Transverse colon (tissue), 4 donors: ENCODE measurements around the gene PLAC8L1. TPM values are rescaled to one million over a fixed set of nuclear protein-coding genes. Genes with fewer than 3 reads are reported as not detected.

ENCODE experiments used
- DNase-seq: peaks from one replicate; pipeline ENCODE4 v3.0.0-alpha.2; 2019
- H3K27ac ChIP-seq, 4 donors: fragments of 200-600 bp; sonication (generic); 2 replicates each; pipeline ENCODE4 v1.5.1; 2016 to 2018; ENCODE audit warnings: inconsistent platforms in 4 of 4
- H3K27me3 ChIP-seq: fragments of 200-600 bp; sonication (generic); 2 replicates; pipeline ENCODE4 v1.5.1; 2017; ENCODE audit warnings: inconsistent platforms
- H3K36me3 ChIP-seq, 4 donors: fragments of 200-600 bp; sonication (generic); 2 replicates each; pipeline ENCODE4 v1.5.1; 2017 to 2019; ENCODE audit warnings: inconsistent platforms in 4 of 4
- H3K4me1 ChIP-seq, 4 donors: fragments of 200-600 bp; sonication (generic); 2 replicates each; pipeline ENCODE4 v1.5.1; 2017 to 2020; ENCODE audit warnings: inconsistent platforms in 4 of 4
- H3K4me3 ChIP-seq, 4 donors: fragments of 200-600 bp; sonication (generic); 1 replicate in 1 of 4; 2 replicates in 3 of 4; pipeline versions ENCODE4 v1.5.1 to v1.6.1; 2017 to 2019; ENCODE audit warnings: inconsistent platforms in 4 of 4
- H3K9me3 ChIP-seq, 2 donors: fragments of 200-600 bp; sonication (generic); 2 replicates each; pipeline ENCODE4 v1.5.1; 2017 to 2019; ENCODE audit warnings: inconsistent platforms in 2 of 2
- CTCF ChIP-seq, 5 experiments: fragments of 200-600 bp in 3 of 5; fragments of 450-650 bp in 2 of 5; sonication (generic) in 3 of 5; IDR thresholded peaks; 1 replicate in 2 of 5; 2 replicates in 3 of 5; pipeline ENCODE4 v1.5.1; 2016 to 2017; ENCODE audit warnings: antibody characterized with exemption in 5 of 5, inconsistent platforms in 3 of 5, mild to moderate bottlenecking in 2 of 5, moderate library complexity in 1 of 5
- EP300 ChIP-seq: sonication (generic); formaldehyde crosslinking; IDR thresholded peaks from one replicate; pipeline ENCODE4 v1.6.1; 2017; ENCODE audit warnings: antibody characterized with exemption, low read depth
- POLR2A ChIP-seq: fragments of 450-650 bp; IDR thresholded peaks from one replicate; pipeline ENCODE4 v1.6.1; 2016; ENCODE audit warnings: antibody characterized with exemption, mild to moderate bottlenecking, moderate library complexity
- POLR2AphosphoS5 ChIP-seq, 3 donors: sonication (generic); formaldehyde crosslinking; IDR thresholded peaks; one replicate each; pipeline ENCODE4 v1.6.1; 2016; ENCODE audit warnings: antibody characterized with exemption in 3 of 3
- WGBS, 2 donors: methylation state at CpG; one replicate each; pipeline ENCODE4 v1.1.5; 2018; ENCODE audit warnings: low coverage in 1 of 2; 5-methylcytosine and 5-hydroxymethylcytosine counted together
- in situ Hi-C, 4 donors: fragments of 200-750 bp; cut with MboI; loops; one replicate each; pipeline versions ENCODE4 v1.15.0 to v1.15.1; 2017; ENCODE audit warnings: low sequenced_read_pairs in 3 of 4, low pct_ligation_motif_present in 1 of 4, low pct_unique_long_range_greater_than_20kb in 1 of 4
- intact Hi-C: fragments of 100-400 bp; cut with DNase I; formaldehyde crosslinking; loops from one replicate; pipeline ENCODE4 v1.15.1; 2023; ENCODE audit warnings: low total_unique reads
- total RNA-seq, 4 donors: library from RNA; depleted of rRNA; stranded (reverse); fragments of >200 nt; gene quantifications; one replicate each; pipeline ENCODE4 v1.1.0, GENCODE V29; 2016

The PLAC8L1 gene
- total RNA-seq, 4 donors from 2014 or later, result not detected

GRCh38 chr5:146048994-146049703, 56.2 kb downstream of the PLAC8L1 start:
- H3K27ac ChIP-seq, result peak overlapping the region in 2 of 4 donors; percentile 21 to 32
- intact Hi-C loops (loop anchor here (5.0 kb wide), 1 partner anchor 1847 kb away; no protein-coding TSS in a partner anchor), in situ Hi-C loops (no loop called here)
- H3K4me1 ChIP-seq, result peaks cover 0 to 27% (median 9%) of the 10 kb centered on the region in 4 donors
- 64 to 69% methylated on average over 3 to 15 of the region's 15 CpGs for WGBS, 2 donors
- H3K27me3 ChIP-seq, result no peaks in the 10 kb centered on the region
- peak; percentile 65 for DNase-seq
- no peaks in the 10 kb centered on the region for H3K9me3 ChIP-seq
- no peaks in the 10 kb centered on the region for H3K36me3 ChIP-seq
- no peak overlapping the region for H3K4me3 ChIP-seq
- TF ChIP-seq CTCF (IDR thresholded peaks at IDR 0.05), result peak; percentile 49 to 74 (median 60)
- no peak for TF ChIP-seq POLR2AphosphoS5 (IDR thresholded peaks at IDR 0.05)

- in situ Hi-C loops, result no loop called here
- Histone ChIP-seq H3K36me3 (no peaks in the 10 kb centered on the region), H3K4me3 (no peak overlapping the region), H3K27ac (peak overlapping the region; percentile 18 to 73 (median 62)), H3K27me3 (no peaks in the 10 kb centered on the region), H3K9me3 (no peaks in the 10 kb centered on the region), H3K4me1 (peaks cover 7 to 40% (median 12%) of the 10 kb centered on the region in 4 donors)
- TF ChIP-seq CTCF (IDR thresholded peaks at IDR 0.05) (no peak), POLR2AphosphoS5 (IDR thresholded peaks at IDR 0.05) (peak in 1 of 3 donors; percentile 6)
- intact Hi-C loops, result loop anchor here (5.0 kb wide), 1 partner anchor 1845 kb away; no protein-coding TSS in a partner anchor
- 41% methylated on average over 4 of the region's 4 CpGs; no CpG with 5 or more reads in 1 of the 2 donors for WGBS, 2 donors
- DNase-seq, result peak; percentile 79
These were observed 58.0 kb downstream of the PLAC8L1 start for GRCh38 chr5:146047396-146047795.

GRCh38 chr5:146043722-146044121, 61.7 kb downstream of the PLAC8L1 start:
- H3K36me3 ChIP-seq, result no peaks in the 10 kb centered on the region
- H3K4me3 ChIP-seq, result no peak overlapping the region
- in situ Hi-C loops, result no loop called here
- peaks cover 8 to 72% (median 30%) of the 10 kb centered on the region in 4 donors for H3K4me1 ChIP-seq
- 84 to 91% methylated on average over 4 of the region's 4 CpGs for WGBS, 2 donors
- DNase-seq, result no peak
- H3K27me3 ChIP-seq, result no peaks in the 10 kb centered on the region
- intact Hi-C loops, result no loop called here
- TF ChIP-seq EP300, result no peak
- TF ChIP-seq POLR2A, result no peak
- TF ChIP-seq CTCF (IDR thresholded peaks at IDR 0.05), result no peak
- no peak for TF ChIP-seq POLR2AphosphoS5 (IDR thresholded peaks at IDR 0.05)
- no peak overlapping the region for H3K27ac ChIP-seq
- no peaks in the 10 kb centered on the region for H3K9me3 ChIP-seq

GRCh38 chr5:146042628-146043279, 62.6 kb downstream of the PLAC8L1 start:
- Histone ChIP-seq H3K4me3 (no peak overlapping the region), H3K27ac (peak overlapping the region; percentile 46 to 67 (median 62)), H3K36me3 (no peaks in the 10 kb centered on the region), H3K9me3 (no peaks in the 10 kb centered on the region), H3K27me3 (no peaks in the 10 kb centered on the region), H3K4me1 (peaks cover 6 to 69% (median 27%) of the 10 kb centered on the region in 4 donors)
- DNase-seq, result peak; percentile 37
- in situ Hi-C loops, result no loop called here
- TF ChIP-seq POLR2A (no peak), CTCF (IDR thresholded peaks at IDR 0.05) (no peak), POLR2AphosphoS5 (IDR thresholded peaks at IDR 0.05) (no peak), EP300 (no peak)
- intact Hi-C loops, result no loop called here
- 54 to 55% methylated on average over 5 of the region's 5 CpGs for WGBS, 2 donors
